Activated CD4-positive, CD25-positive, alpha-beta regulatory T cell (primary cell): ENCODE results near the gene SMAD9.
"Not testable (repeated sequence)": the region's sequence is repeated elsewhere in the genome, so short reads cannot be mapped to it uniquely, and the experiment has no call there.

Source experiments
- DNase-seq, 4 experiments: peaks; one replicate each; lab custom pipeline; 2025; lab: John Stamatoyannopoulos, UW

The SMAD9 gene

GRCh38 chr13:36910545-36910944 is 9.5 kb downstream of the SMAD9 start:
- no peak for DNase-seq

- no peak for DNase-seq
Observed at GRCh38 chr13:36907821-36908220, 12.2 kb downstream of the SMAD9 start.

GRCh38 chr13:36907266-36907665 is 12.8 kb downstream of the SMAD9 start:
- DNase-seq = no peak

- DNase-seq = no peak
Observed at GRCh38 chr13:36905944-36906343, 14.1 kb downstream of the SMAD9 start.

- no peak for DNase-seq
Observed at GRCh38 chr13:36903925-36904595, 16.0 kb downstream of the SMAD9 start.

GRCh38 chr13:36897054-36897616 is 22.9 kb downstream of the SMAD9 start:
- no peak for DNase-seq

GRCh38 chr13:36891752-36892151 is 28.3 kb downstream of the SMAD9 start:
- no peak for DNase-seq

- no peak for DNase-seq
Observed at GRCh38 chr13:36888645-36889044, 31.4 kb downstream of the SMAD9 start.

- no peak for DNase-seq
Observed at GRCh38 chr13:36887758-36888521, 32.1 kb downstream of the SMAD9 start.

GRCh38 chr13:36885901-36886300 is 34.1 kb downstream of the SMAD9 start:
- DNase-seq = no peak

GRCh38 chr13:36884235-36884634 is 35.8 kb downstream of the SMAD9 start:
- no peak for DNase-seq

- no peak for DNase-seq
Observed at GRCh38 chr13:36883824-36884223, 36.2 kb downstream of the SMAD9 start.

GRCh38 chr13:36883392-36883791 is 36.6 kb downstream of the SMAD9 start:
- DNase-seq = not testable (repeated sequence)

GRCh38 chr13:36882829-36883390 is 37.1 kb downstream of the SMAD9 start:
- DNase-seq = no peak

GRCh38 chr13:36880961-36881360 is 39.1 kb downstream of the SMAD9 start:
- DNase-seq = no peak

- no peak for DNase-seq
Observed at GRCh38 chr13:36879218-36879938, 40.7 kb downstream of the SMAD9 start.

- DNase-seq = no peak
Observed at GRCh38 chr13:36875961-36876360, 44.1 kb downstream of the SMAD9 start.

- DNase-seq = no peak
Observed at GRCh38 chr13:36875431-36875830, 44.6 kb downstream of the SMAD9 start.

- no peak for DNase-seq
Observed at GRCh38 chr13:36872621-36873020, 47.4 kb downstream of the SMAD9 start.

- no peak for DNase-seq
Observed at GRCh38 chr13:36870050-36870692, 49.9 kb downstream of the SMAD9 start.

GRCh38 chr13:36866232-36866631 is 53.8 kb downstream of the SMAD9 start:
- no peak for DNase-seq

- DNase-seq = no peak
Observed at GRCh38 chr13:36865265-36865664, 54.8 kb downstream of the SMAD9 start.
